ENCODE data around the gene NCBP2.

Gene NCBP2

DNA sequence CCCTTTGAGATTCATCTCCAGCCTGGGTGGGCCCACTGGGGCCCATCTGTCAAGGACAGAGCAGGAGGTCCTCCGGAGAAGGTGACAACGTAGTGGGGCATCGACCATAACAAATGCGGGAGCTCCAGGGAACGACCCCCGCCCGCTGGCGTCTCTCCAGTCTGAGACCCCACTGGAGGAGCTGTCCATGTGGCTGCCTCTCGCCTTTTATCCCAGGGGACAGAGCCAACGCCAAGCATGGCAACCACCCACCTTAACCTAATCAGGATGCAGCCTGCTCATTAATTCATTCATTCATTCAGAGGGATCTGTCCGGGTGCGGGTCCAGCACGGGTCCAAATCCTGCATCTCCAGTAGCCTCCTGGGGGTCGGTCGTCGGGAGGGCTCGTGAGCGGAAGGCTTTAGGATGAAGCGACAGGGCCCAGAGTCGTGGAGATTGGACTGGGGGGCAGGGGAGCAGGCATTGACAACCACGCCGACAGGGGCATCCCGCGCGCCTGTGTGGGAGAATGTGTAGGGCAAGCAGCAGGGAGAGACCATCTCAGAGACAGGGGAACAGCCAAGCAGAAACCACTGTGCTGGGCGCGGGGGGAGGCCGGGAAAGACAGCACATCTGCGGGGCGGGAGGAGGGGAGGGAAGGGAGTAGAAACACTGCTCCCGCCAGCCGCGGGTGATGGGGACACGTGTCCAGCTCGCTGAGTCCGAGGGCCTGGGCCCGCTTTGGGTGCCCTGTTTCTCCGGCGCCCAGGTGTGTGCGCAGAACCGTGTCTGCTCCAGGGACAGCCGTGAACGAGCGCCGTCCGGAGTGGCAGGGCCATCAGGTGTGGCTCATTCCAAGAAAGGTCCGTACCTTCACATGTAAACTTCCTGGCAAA lies 24.4 kb upstream of the NCBP2 start:
- no peak overlapping the region for H3K27ac ChIP-seq (ENCODE audit: low read depth, low read length)
- no peak overlapping the region for H4K8ac ChIP-seq (ENCODE audit: low read depth, low read length)
- no peak overlapping the region for H3K4me3 ChIP-seq (ENCODE audit: low read length)
- no peaks in the 10 kb centered on the region for H3K36me3 ChIP-seq (ENCODE audit: control insufficient read depth, insufficient read depth, low read length)
- H2BK120ac ChIP-seq (ENCODE audit: low read depth, low read length): no peak overlapping the region
- H3K4ac ChIP-seq (ENCODE audit: low read depth, low read length): no peak overlapping the region
- peaks cover 38% of the 10 kb centered on the region for H3K27me3 ChIP-seq (ENCODE audit: insufficient read depth, low read length, poor library complexity)
- no peaks in the 10 kb centered on the region for H3K4me1 ChIP-seq (ENCODE audit: control insufficient read depth, low read depth, low read length)
- H3K23ac ChIP-seq (ENCODE audit: low read length): peak overlapping the region; percentile 94
- no peak overlapping the region for H3K4me2 ChIP-seq (ENCODE audit: low read length)
- no peaks in the 10 kb centered on the region for H3K79me1 ChIP-seq (ENCODE audit: low read length)
- WGBS (ENCODE audit: extremely low coverage, insufficient coverage, low lambda C conversion rate): no CpG with 5 or more reads among the region's 47 CpGs
- no peak overlapping the region for H3K18ac ChIP-seq (ENCODE audit: low read length)
- no peak overlapping the region for H3K9ac ChIP-seq (ENCODE audit: low read length)
- H2BK5ac ChIP-seq (ENCODE audit: low read length): no peak overlapping the region
- DNase-seq: peak; percentile 53
- H3K79me2 ChIP-seq (ENCODE audit: control insufficient read depth, insufficient read depth, low read length): no peaks in the 10 kb centered on the region
- H2BK15ac ChIP-seq (replicated peaks; ENCODE audit: low read depth): no peak overlapping the region
- H3K56ac ChIP-seq (ENCODE audit: low read length): no peak overlapping the region
- H4K5ac ChIP-seq (ENCODE audit: low read length): no peak overlapping the region
- no peak overlapping the region for H2AK5ac ChIP-seq (ENCODE audit: low read length)

DNA sequence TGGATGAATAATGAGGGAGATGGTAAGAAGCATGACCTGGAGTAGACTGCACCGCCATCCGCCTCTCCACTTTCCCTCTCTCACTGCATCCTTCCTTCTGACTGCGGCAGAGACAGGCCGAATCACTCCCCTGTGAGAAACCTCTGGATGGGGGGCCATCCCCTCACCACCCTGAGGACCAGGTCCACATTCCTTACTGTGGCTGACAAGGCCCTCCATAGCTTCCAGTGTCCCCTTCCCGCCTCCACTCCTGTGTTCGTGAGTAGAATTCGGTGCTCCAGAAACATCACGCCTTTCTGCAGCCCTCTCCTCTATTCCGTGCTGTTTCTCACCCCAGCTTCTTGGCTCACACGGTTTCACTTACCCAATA lies 23.5 kb upstream of the NCBP2 start:
- Histone ChIP-seq H3K4me2 (ENCODE audit: low read length) (no peak overlapping the region), H3K9ac (ENCODE audit: low read length) (no peak overlapping the region), H4K8ac (ENCODE audit: low read depth, low read length) (no peak overlapping the region), H3K79me1 (ENCODE audit: low read length) (no peaks in the 10 kb centered on the region), H3K27ac (ENCODE audit: low read depth, low read length) (no peak overlapping the region), H3K56ac (ENCODE audit: low read length) (no peak overlapping the region), H3K79me2 (ENCODE audit: control insufficient read depth, insufficient read depth, low read length) (no peaks in the 10 kb centered on the region), H3K4me3 (ENCODE audit: low read length) (no peak overlapping the region), H3K4ac (ENCODE audit: low read depth, low read length) (no peak overlapping the region), H2AK5ac (ENCODE audit: low read length) (no peak overlapping the region), H2BK15ac (replicated peaks; ENCODE audit: low read depth) (no peak overlapping the region), H3K18ac (ENCODE audit: low read length) (no peak overlapping the region), H3K23ac (ENCODE audit: low read length) (no peak overlapping the region), H4K5ac (ENCODE audit: low read length) (no peak overlapping the region), H3K27me3 (ENCODE audit: insufficient read depth, low read length, poor library complexity) (peaks cover 36% of the 10 kb centered on the region), H2BK5ac (ENCODE audit: low read length) (no peak overlapping the region), H3K36me3 (ENCODE audit: control insufficient read depth, insufficient read depth, low read length) (no peaks in the 10 kb centered on the region), H3K4me1 (ENCODE audit: control insufficient read depth, low read depth, low read length) (no peaks in the 10 kb centered on the region), H2BK120ac (ENCODE audit: low read depth, low read length) (no peak overlapping the region)
- WGBS (ENCODE audit: extremely low coverage, insufficient coverage, low lambda C conversion rate): no CpG with 5 or more reads among the region's 10 CpGs
- DNase-seq: no peak

DNA sequence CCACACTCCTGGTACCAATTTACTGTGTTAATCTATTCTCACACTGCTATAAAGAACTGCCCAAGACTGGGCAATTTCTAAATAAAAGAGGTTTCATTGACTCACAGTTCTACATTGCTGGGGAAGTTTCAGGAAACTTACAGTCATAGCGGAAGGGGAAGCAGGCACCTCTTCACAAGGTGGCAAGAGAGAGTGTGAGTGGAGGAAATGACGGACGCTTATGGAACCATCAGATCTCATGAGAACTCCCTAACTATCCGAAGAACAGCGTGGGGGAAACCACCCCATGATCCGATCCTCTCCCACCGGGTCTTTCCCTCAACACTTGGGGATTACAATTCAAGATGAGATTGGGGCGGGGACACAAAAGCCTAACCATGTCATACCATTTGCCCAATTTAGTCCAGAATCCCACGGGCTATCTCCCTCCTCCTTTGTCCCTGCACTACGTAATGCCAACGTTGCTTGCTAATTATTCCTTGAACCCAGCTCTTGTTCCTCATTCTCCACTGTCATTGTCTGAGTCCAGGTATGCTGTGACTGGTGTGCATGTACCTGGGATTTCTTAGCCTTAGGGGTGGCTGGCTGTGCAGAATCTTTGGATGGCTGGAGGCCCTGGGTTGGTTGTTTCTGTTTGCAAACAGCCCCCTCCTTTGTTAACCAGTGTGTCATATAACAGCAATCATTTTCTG lies 22.9 kb upstream of the NCBP2 start:
- H2BK120ac ChIP-seq (ENCODE audit: low read depth, low read length): no peak overlapping the region
- no peak overlapping the region for H3K4me2 ChIP-seq (ENCODE audit: low read length)
- no peaks in the 10 kb centered on the region for H3K36me3 ChIP-seq (ENCODE audit: control insufficient read depth, insufficient read depth, low read length)
- H4K5ac ChIP-seq (ENCODE audit: low read length): no peak overlapping the region
- no peak overlapping the region for H3K23ac ChIP-seq (ENCODE audit: low read length)
- H3K4me1 ChIP-seq (ENCODE audit: control insufficient read depth, low read depth, low read length): no peaks in the 10 kb centered on the region
- H2BK5ac ChIP-seq (ENCODE audit: low read length): no peak overlapping the region
- H3K4ac ChIP-seq (ENCODE audit: low read depth, low read length): no peak overlapping the region
- H3K18ac ChIP-seq (ENCODE audit: low read length): no peak overlapping the region
- no peak overlapping the region for H3K9ac ChIP-seq (ENCODE audit: low read length)
- WGBS (ENCODE audit: extremely low coverage, insufficient coverage, low lambda C conversion rate): no CpG with 5 or more reads among the region's 11 CpGs
- DNase-seq: no peak
- H2AK5ac ChIP-seq (ENCODE audit: low read length): no peak overlapping the region
- H3K27me3 ChIP-seq (ENCODE audit: insufficient read depth, low read length, poor library complexity): peaks cover 36% of the 10 kb centered on the region
- no peaks in the 10 kb centered on the region for H3K79me1 ChIP-seq (ENCODE audit: low read length)
- no peaks in the 10 kb centered on the region for H3K79me2 ChIP-seq (ENCODE audit: control insufficient read depth, insufficient read depth, low read length)
- no peak overlapping the region for H4K8ac ChIP-seq (ENCODE audit: low read depth, low read length)
- no peak overlapping the region for H2BK15ac ChIP-seq (replicated peaks; ENCODE audit: low read depth)
- no peak overlapping the region for H3K4me3 ChIP-seq (ENCODE audit: low read length)
- H3K27ac ChIP-seq (ENCODE audit: low read depth, low read length): no peak overlapping the region
- H3K56ac ChIP-seq (ENCODE audit: low read length): no peak overlapping the region

DNA sequence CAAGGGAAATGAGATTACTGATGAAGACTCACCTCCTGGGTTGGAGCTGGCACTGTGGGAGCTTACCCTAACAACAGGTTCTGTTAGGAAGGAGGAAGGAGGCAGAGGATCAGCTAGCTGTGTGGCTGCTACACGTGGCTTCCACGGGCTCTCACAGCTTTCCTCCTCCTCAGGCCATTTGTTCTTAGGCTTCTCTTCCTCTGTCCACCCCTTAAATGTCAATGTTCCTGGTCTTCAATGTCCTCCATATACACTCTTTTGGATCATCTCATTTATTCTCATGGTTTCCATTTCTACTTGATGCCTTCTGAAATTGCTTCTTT lies 21.3 kb upstream of the NCBP2 start:
- Histone ChIP-seq H2BK120ac (ENCODE audit: low read depth, low read length) (no peak overlapping the region), H3K4me3 (ENCODE audit: low read length) (no peak overlapping the region), H3K27me3 (ENCODE audit: insufficient read depth, low read length, poor library complexity) (peaks cover 30% of the 10 kb centered on the region), H2BK15ac (replicated peaks; ENCODE audit: low read depth) (no peak overlapping the region), H4K8ac (ENCODE audit: low read depth, low read length) (no peak overlapping the region), H3K36me3 (ENCODE audit: control insufficient read depth, insufficient read depth, low read length) (no peaks in the 10 kb centered on the region), H3K79me1 (ENCODE audit: low read length) (no peaks in the 10 kb centered on the region), H3K4me2 (ENCODE audit: low read length) (no peak overlapping the region), H3K4ac (ENCODE audit: low read depth, low read length) (no peak overlapping the region), H2AK5ac (ENCODE audit: low read length) (no peak overlapping the region), H3K27ac (ENCODE audit: low read depth, low read length) (no peak overlapping the region), H2BK5ac (ENCODE audit: low read length) (no peak overlapping the region), H3K23ac (ENCODE audit: low read length) (no peak overlapping the region), H3K56ac (ENCODE audit: low read length) (no peak overlapping the region), H3K4me1 (ENCODE audit: control insufficient read depth, low read depth, low read length) (no peaks in the 10 kb centered on the region), H3K9ac (ENCODE audit: low read length) (no peak overlapping the region), H4K5ac (ENCODE audit: low read length) (no peak overlapping the region), H3K18ac (ENCODE audit: low read length) (no peak overlapping the region), H3K79me2 (ENCODE audit: control insufficient read depth, insufficient read depth, low read length) (no peaks in the 10 kb centered on the region)
- WGBS (ENCODE audit: extremely low coverage, insufficient coverage, low lambda C conversion rate): no CpG with 5 or more reads among the region's 2 CpGs
- no peak for DNase-seq

DNA sequence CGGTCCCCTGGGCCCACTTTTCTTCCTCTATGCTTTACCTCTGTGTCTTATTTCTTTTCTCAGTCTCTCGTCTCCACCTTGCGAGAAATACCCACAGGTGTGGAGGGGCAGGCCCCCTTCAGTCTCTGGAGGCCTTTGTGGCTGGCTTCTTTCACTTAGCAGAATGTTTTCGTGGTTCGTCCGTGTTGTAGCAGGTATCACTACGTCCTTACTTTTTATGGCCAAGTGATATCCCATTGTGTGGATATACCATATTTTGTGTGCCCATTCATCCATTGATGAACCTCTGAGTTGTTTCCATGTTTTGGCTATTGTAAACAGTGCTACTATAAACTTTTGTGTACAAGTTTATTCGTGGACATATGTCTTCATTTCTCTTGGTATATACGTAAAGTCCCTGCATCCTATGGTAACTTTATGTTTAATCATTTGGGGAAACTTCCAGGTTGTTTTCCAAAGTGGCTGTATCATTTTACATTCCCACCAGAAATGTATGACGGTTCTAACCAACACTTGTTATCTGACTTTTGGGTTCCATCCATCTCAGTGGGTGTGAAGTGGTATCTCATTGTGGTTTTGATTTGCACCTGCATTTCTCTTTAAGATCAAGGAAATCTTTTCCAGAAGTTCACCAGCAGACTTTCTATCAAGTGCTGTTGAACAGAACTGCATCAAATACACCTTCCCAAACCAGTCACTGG lies 20.8 kb upstream of the NCBP2 start:
- Histone ChIP-seq H3K18ac (ENCODE audit: low read length) (no peak overlapping the region), H3K56ac (ENCODE audit: low read length) (no peak overlapping the region), H3K4ac (ENCODE audit: low read depth, low read length) (no peak overlapping the region), H3K79me2 (ENCODE audit: control insufficient read depth, insufficient read depth, low read length) (no peaks in the 10 kb centered on the region), H3K23ac (ENCODE audit: low read length) (no peak overlapping the region), H4K8ac (ENCODE audit: low read depth, low read length) (no peak overlapping the region), H2BK15ac (replicated peaks; ENCODE audit: low read depth) (no peak overlapping the region), H3K36me3 (ENCODE audit: control insufficient read depth, insufficient read depth, low read length) (no peaks in the 10 kb centered on the region), H2BK5ac (ENCODE audit: low read length) (no peak overlapping the region), H3K9ac (ENCODE audit: low read length) (no peak overlapping the region), H3K27ac (ENCODE audit: low read depth, low read length) (no peak overlapping the region), H3K79me1 (ENCODE audit: low read length) (no peaks in the 10 kb centered on the region), H3K4me3 (ENCODE audit: low read length) (no peak overlapping the region), H3K27me3 (ENCODE audit: insufficient read depth, low read length, poor library complexity) (peaks cover 25% of the 10 kb centered on the region), H3K4me1 (ENCODE audit: control insufficient read depth, low read depth, low read length) (no peaks in the 10 kb centered on the region), H4K5ac (ENCODE audit: low read length) (no peak overlapping the region), H2AK5ac (ENCODE audit: low read length) (no peak overlapping the region), H3K4me2 (ENCODE audit: low read length) (no peak overlapping the region), H2BK120ac (ENCODE audit: low read depth, low read length) (no peak overlapping the region)
- DNase-seq: no peak
- WGBS (ENCODE audit: extremely low coverage, insufficient coverage, low lambda C conversion rate): no CpG with 5 or more reads among the region's 10 CpGs
